COR-L47 (cell line): ENCODE measurements around the gene FCN1.

Experiments
- DNase-seq: peaks from one replicate; lab custom pipeline; 2025; lab: John Stamatoyannopoulos, UW

FCN1 gene

GRCh38 chr9:134937164-134937555 lies 19.4 kb upstream of the FCN1 start:
- no peak for DNase-seq

- no peak for DNase-seq
Measured at GRCh38 chr9:134936346-134937163, 18.8 kb upstream of the FCN1 start.

- no peak for DNase-seq
Measured at GRCh38 chr9:134935701-134936345, 18.1 kb upstream of the FCN1 start.

GRCh38 chr9:134935056-134935640 lies 17.4 kb upstream of the FCN1 start:
- no peak for DNase-seq

GRCh38 chr9:134933076-134933659 lies 15.5 kb upstream of the FCN1 start:
- no peak for DNase-seq

GRCh38 chr9:134932606-134933005 lies 14.9 kb upstream of the FCN1 start:
- no peak for DNase-seq

- no peak for DNase-seq
Measured at GRCh38 chr9:134932171-134932570, 14.5 kb upstream of the FCN1 start.

- DNase-seq = no peak
Measured at GRCh38 chr9:134930398-134930797, 12.7 kb upstream of the FCN1 start.

- DNase-seq = no peak
Measured at GRCh38 chr9:134929193-134930158, 11.8 kb upstream of the FCN1 start.

GRCh38 chr9:134928436-134929192 lies 10.9 kb upstream of the FCN1 start:
- no peak for DNase-seq

- no peak for DNase-seq
Measured at GRCh38 chr9:134925011-134925511, 7.3 kb upstream of the FCN1 start.

GRCh38 chr9:134923466-134923865 lies 5.8 kb upstream of the FCN1 start:
- no peak for DNase-seq

GRCh38 chr9:134922932-134923240 lies 5.2 kb upstream of the FCN1 start:
- DNase-seq = no peak

GRCh38 chr9:134922066-134922931 lies 4.6 kb upstream of the FCN1 start:
- DNase-seq = no peak

GRCh38 chr9:134919303-134919702 lies 1.6 kb upstream of the FCN1 start:
- no peak for DNase-seq

- DNase-seq = no peak
Measured at GRCh38 chr9:134918646-134919045, 934 bp upstream of the FCN1 start.

GRCh38 chr9:134916161-134916665 lies 1.5 kb downstream of the FCN1 start:
- no peak for DNase-seq

GRCh38 chr9:134915046-134915985 lies 2.4 kb downstream of the FCN1 start:
- DNase-seq = no peak

GRCh38 chr9:134914501-134914834 lies 3.2 kb downstream of the FCN1 start:
- DNase-seq = no peak
